Lung microvascular endothelial cell (primary cell): ENCODE measurements around the gene KRT80. TPM values are rescaled to one million over a fixed set of nuclear protein-coding genes. Genes with fewer than 3 reads are reported as not detected.

Experiments
- DNase-seq, 2 donors: peaks; one replicate each; pipeline versions ENCODE4 v3.0.0 to v3.0.0-alpha.2; 2010; ENCODE audit warnings: low read depth in 2 of 2
- total RNA-seq: library from RNA; depleted of rRNA; stranded (reverse); fragments of >200 nt; gene quantifications from 2 replicates; pipeline ENCODE4 v1.2.1, GENCODE V29; 2014

Gene KRT80
- total RNA-seq, 1 donor from 2014 or later: 0.20 TPM

DNA sequence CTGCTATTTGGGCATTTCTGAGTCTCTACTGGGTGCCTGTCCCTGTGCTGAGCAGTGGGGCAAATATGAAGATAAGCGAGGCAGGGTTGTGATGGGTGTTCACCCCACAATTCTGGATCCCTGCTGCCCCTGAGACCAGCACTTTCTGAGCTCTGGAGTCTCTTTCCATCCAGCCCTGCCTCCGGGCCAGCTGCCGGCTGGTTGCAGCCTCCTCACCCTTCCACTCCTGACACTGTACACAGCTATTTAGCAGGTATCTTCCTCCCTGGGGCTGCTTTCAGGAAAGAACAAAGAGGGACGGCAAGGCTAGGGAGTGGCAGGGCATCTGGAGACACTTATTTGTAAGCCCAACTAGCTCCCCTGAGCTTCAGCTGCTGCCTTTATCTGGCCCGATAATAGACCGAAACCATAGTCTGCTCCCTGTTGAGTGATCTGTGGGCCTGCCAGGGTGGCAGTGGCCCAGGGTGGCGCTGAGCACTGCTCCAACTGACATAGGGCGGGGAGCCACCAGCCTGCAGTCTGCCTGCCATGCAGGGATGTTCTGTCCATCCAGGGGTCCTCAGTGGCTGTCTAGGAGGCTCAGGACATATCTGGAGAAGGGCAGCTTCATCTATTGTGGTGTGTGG, 7.6 kb upstream of the KRT80 start:
- no peak for DNase-seq

- no peak for DNase-seq
Observed at GRCh38 chr12:52198454-52199215, 6.8 kb upstream of the KRT80 start.

- DNase-seq: no peak
Observed at GRCh38 chr12:52197371-52198231, 5.8 kb upstream of the KRT80 start.

GRCh38 chr12:52195065-52195730, 3.4 kb upstream of the KRT80 start:
- DNase-seq: no peak

GRCh38 chr12:52193991-52194390, 2.2 kb upstream of the KRT80 start:
- DNase-seq: peak in 1 of 2 donors; percentile 84

DNA sequence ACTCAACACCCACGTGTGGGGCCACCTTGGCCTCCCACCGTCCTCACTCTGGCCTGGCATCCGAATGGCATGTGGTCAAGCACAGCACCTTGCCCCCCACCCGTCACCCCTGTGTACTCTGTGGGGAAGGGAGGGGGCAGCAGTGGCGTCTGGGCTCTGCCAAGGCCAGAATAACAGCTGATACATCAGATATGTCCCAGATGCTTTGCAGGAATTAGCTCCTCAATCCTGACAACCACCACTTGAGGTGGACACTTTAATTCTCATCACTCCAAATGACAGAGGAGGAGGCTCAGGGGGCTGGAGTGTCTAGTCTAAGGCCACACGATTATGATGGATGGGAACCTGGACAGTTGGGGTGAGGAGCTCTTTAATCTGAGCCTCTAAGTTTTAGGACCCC, 1.7 kb upstream of the KRT80 start:
- DNase-seq: no peak

DNA sequence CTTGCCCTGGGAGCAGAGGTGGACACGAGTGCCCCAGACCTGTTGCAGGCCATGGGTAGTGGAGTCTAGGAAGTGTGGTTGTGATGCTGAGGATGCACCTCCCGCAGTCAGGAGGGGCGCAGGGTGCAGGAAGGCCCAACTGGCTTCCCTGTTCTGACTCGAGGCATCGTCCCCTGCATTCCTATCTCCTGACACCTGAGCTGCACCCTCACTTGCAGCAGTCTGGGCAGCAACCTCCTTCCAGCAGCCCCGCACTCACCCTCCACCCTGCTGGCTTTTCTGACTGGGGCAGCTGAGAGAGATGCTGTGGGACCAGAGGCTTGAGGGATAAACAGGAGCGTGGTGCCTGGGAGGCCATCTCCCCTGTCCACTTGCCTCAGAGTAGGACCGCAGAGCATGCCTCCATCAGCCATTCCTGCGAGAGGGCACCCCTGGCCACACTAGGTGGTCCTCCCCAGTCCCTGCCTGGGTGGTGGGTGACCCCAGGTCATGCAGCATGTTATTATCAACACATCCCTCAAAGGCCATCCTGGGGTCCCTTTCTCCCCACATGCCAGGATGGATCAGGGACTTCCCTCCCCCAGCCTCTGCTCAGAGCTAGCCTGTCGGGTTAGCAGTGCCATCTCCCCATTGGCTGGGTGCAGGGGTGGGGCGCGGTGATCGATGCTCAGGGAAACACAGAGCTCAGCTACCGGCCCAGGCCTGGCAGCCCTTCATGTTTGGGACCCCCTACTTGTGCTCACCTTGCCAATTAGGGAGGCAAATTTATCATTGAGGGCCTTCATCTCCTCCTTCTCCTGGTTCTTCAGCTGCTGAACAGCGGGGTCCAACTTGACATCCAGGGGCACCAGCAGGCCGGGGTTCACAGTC, 719 bp downstream of the KRT80 start:
- no peak for DNase-seq

- no peak for DNase-seq
Observed at GRCh38 chr12:52189376-52190174, 2.2 kb downstream of the KRT80 start.

- DNase-seq: no peak
Observed at GRCh38 chr12:52188658-52189057, 3.2 kb downstream of the KRT80 start.

DNA sequence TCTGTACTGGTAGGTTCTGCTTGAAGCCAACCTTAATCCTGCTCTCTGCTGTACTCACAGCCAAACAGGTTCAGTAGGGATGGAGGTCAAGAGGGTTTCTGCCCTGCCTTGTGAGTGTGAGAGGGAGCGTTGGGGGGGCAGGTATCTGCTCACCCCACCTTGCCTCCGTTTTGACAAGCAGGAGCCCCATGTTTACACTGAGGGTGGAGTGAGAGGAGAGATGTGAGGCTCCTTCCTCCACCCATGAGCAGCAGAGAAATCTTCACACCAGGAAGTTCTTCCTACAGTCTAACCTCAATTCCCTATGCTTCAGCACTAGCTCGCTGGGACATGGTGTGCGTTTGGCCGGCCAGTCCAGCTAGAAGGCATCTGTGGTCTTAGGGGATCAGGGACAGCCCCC, 4.2 kb downstream of the KRT80 start:
- no peak for DNase-seq

DNA sequence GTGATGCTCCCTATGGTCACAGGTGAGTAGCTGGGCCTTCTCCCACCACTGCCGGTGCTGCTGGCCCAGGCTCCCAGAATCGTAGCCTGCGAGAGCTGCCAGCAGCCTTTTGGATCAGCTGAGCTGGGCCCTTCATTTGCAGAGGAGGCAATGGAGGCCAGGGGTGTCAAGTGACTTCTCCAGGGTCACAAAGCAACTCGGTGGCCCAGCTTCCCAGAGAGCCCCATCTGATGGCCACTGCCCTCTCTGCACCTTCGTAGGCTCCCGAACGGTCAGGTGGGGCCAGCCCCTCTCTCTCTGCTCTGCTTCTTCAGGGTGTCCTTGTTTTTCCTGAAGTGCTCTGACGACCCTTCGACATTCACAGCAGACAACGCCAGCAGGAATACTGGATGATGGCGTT, 4.6 kb downstream of the KRT80 start:
- no peak for DNase-seq

DNA sequence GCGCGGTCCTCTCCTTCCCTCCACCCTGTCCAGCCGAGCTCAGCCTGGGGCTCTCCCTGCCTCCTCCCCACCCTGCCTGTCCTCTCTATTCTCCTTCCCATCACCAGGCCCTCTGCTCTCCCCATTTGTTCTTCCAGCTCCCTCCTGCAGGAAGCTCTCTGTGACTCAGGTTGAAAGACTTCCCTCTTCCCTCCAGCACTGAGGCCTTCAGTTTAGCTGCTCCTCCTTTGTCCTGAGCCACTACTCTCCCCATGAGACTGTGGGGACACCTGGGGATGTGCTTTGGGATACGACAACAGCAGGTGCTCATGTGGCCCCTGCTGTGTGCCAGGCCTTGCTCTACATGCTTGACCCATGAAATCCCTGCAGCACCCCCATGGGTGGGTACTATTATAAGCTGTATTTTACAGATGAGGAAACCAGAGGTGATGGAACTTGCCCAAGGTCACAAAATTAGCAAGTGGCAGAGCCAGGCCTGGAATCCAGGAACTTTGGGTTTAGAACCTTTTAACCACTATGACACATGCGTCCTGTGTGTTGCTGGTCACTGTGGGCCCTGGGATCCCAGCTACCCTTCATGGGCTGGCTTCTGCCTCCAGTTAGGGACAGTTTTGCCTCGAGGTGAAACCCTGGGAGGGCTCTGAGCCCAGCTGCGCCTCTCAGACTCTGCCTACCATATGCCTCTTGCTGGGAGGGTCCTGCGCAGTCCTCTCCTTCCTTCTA, 5.5 kb downstream of the KRT80 start:
- peak; percentile 30 to 73 for DNase-seq

- DNase-seq: no peak
Observed at GRCh38 chr12:52185400-52185967, 6.3 kb downstream of the KRT80 start.

DNA sequence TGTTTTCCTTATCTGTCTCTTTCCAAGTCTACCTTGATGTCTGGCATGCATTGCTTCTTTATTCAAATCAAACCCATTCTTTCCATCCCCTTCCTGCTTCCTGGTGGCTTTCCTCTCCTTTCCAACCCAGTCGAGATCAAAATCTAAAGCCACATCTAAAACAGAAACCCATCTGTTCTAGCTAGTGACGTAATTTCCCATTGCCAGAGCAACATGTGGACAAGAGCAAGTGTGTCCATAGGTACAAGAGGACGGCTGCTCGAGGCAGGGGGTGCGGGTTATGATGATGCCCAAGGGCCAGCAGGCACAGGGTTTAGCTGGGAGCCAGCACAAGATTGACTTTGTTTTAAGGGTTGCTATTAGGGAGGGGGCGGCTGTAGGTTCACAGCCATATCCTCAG, 7.0 kb downstream of the KRT80 start:
- peak; percentile 72 to 85 for DNase-seq

DNA sequence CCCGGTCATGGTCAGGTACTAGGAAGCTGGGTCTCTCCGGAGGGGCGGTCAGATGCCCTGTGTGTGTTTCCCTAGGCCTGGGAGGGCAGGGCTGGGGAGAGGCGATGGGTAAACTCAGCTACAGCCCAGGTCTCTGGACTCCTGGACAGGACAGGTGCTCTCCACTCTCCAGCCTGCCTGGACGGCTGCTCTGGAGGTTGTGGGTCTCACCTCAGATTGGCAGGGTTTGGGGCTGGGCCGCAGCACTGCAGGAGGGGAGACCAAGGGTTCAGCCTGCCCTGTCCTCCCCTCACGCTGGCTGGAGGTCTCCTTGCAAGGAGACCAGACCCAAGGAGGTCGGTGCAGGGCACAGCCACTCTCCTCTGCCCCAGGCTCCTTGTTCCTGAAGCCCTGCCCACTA, 7.8 kb downstream of the KRT80 start:
- no peak for DNase-seq

GRCh38 chr12:52183544-52183910, 8.3 kb downstream of the KRT80 start:
- peak in 1 of 2 donors; percentile 45 for DNase-seq

DNA sequence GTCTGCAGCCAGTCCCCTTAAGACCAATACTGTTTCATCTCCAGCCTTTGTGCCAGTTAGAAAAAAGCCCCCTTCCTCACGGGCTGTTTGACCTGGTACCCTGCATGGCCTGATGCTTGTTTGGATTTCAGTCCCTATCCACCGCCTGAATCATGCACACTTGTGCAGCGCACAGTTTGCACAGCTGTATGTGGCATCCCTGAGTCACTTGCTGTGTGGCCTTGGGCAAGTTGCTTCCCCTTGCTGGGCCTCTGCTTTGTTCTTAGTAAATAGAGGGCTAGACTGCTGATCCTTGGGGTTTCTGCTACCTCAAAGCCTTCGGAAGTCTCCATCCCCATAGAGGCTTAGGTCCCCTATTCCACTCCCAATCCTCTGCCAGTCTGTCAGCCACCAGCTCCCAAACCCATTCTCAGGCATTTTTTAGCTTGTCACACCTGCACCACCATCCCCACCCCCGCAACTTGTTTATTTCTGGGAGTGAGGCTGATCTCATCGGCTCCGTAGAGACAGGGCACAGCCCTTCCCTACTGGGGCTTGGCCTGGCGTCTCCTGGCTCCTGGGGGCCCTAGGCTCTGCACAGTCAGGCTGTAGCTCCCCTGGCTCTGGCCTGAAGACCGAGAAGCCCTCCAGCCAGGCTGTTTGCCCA, 8.8 kb downstream of the KRT80 start:
- no peak for DNase-seq

DNA sequence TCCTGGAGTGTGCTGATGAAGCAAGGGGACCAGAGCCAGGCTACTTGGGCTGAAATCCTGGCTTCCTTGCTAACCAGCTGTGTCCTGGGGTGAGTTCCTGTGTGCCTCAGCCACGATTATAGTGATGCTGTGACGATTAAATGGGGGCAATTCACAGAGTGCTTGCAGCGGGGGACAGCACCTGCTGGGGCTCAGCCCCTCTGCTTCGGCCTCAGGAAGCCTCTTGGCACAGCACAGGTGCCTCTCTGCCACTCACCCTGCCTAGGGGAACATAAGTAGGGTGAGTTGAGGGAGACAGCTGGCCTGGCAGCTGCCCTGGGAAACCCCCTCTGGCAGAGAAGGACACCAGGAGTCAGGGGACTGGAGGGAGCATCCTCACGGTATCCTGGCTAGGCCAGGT, 9.4 kb downstream of the KRT80 start:
- DNase-seq: no peak

GRCh38 chr12:52181746-52182145, 10.1 kb downstream of the KRT80 start:
- no peak for DNase-seq
